ENCODE results near the gene RAD21L1. TPM values are rescaled to one million over a fixed set of nuclear protein-coding genes. Genes with fewer than 3 reads are reported as not detected.

The RAD21L1 gene
- polyA plus RNA-seq, 1 donor, result not detected

- DNase-seq, result no peak
These were observed 71.1 kb downstream of the RAD21L1 start for GRCh38 chr20:1296922-1297321.

GRCh38 chr20:1297486-1297885 lies 71.6 kb downstream of the RAD21L1 start:
- DNase-seq, result no peak

- no peak for DNase-seq
These were observed 72.3 kb downstream of the RAD21L1 start for GRCh38 chr20:1298166-1298565.

- no peak for DNase-seq
These were observed 73.2 kb downstream of the RAD21L1 start for GRCh38 chr20:1298888-1299511.

DNA sequence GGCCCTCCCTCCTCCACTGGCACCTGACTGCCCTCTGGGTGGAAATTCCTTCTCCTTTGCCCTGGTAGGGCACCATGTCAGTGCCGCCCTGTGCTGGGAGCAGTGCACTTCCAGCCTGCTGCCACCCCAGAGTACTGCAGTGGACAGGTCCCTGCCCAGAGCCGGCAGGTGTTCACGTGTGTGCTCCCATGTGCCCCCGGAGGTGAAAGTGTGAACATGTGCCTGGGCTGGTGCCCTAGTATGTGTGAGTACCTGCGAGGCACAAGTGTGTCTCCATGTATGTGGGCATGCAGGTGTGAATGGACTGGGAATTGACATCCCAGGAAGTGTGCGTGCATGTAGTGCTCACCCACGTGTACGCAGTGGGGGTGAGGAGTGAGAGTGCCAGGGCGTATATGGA lies 73.7 kb downstream of the RAD21L1 start:
- DNase-seq, result no peak

DNA sequence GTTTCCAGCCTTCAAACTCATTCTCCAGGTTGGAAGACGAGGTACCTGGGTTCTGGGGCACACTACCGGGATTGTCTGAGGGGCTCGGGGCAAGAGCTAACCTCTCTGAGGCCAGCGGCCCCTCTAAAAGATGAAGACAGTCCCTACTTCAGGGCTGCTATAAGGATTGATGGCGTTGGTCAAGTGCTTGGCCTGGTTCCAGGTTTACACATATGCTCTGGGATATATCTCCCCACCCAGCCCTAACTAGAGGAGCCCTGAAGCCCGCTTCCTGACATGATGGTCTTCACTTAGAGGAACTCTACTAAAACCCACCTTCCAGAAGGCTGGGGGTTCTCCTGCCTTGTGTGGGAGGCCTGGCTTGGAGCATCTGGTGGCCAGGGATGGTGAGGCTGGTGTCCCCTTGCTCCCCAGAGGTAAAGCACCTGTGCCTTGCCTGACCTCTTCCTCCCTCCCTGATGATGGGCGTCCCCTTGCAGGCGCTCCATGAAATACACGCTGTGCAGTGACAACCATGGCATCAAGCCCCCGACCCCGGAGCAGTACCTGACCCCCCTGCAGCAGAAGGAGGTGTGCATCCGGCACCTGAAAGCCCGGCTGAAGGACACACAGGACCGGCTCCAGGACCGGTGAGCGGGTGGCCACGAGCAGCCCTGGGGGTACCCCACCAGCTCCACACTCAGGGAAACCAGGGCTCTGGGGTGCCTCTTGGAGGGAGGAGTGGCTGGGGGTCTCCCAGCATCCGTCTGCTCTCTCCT lies 74.4 kb downstream of the RAD21L1 start:
- no peak for DNase-seq

- no peak for DNase-seq
These were observed 75.2 kb downstream of the RAD21L1 start for GRCh38 chr20:1301031-1301529.

DNA sequence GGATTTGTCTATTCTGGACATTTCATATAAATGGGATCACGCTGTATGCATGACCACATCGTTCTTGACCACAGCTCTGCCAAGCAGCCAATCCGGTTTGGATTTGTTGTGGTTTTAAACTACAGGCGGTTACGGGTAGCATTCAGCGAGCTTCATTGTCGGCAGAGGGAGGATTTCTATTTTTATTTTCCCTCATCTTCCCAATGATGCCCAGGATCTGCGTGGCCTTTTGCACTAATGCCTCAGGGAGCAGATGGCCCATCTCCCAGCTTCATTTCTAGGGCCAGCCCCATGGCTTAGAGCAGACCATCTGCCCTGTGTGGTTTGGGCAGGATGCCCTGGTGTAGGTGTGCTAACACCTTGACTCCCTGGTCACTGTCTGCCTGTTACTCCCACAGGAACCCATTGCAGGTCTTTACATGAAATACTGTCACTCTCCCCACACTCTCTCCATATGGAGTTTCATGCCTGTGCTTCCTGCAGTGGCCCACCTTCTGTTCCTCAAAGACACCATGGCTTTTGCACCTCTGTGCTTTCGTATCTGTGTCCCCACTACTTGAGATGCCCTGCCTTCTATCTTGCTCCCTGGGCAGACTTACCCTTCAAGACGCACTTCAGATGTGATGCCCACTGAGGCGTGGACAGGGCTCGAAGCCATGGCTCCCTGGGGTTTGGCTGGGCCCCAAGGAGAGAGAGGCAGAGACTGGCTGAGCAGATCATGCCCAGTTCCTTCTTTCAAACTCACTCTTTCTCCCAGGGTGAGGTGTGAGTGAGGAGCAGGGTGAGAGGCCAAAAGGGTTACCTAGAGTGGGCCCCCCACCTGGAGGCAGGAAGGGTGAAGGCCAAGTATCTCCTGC lies 77.1 kb downstream of the RAD21L1 start:
- no peak for DNase-seq

DNA sequence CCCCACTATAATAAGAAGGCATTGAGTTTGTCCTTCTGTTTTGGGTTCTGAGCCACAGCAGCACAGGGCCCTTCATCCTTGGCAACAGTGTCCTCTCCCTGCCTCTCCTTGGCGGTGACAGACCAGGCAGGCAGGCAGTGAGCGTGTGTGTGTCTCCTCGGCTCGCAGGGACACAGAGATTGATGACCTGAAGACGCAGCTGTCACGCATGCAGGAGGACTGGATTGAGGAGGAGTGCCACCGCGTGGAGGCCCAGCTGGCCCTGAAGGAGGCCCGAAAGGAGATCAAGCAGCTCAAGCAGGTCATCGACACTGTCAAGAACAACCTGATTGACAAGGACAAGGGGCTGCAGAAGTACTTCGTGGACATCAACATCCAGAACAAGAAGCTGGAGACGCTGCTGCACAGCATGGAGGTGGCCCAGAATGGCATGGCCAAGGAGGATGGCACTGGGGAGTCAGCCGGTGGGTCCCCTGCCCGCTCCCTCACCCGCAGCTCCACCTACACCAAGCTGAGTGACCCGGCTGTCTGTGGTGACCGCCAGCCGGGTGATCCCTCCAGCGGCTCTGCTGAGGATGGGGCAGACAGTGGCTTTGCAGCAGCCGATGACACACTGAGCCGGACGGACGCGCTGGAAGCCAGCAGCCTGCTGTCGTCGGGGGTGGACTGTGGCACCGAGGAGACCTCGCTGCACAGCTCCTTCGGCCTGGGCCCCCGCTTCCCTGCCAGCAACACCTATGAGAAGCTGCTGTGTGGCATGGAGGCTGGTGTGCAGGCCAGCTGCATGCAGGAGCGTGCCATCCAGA lies 79.1 kb downstream of the RAD21L1 start:
- DNase-seq, result no peak

Other genes starting within 250 kb of the RAD21L1 start
- 0.28 TPM for gene RSPO4, start 223.7 kb upstream of the RAD21L1 start, polyA plus RNA-seq (ENCODE audit: insufficient read length)
- gene PSMF1, start 107.4 kb upstream of the RAD21L1 start, polyA plus RNA-seq (ENCODE audit: insufficient read length), result 116 TPM
- 4.9 TPM for gene TMEM74B, start 41.1 kb upstream of the RAD21L1 start, polyA plus RNA-seq (ENCODE audit: insufficient read length)
- 0.36 TPM for gene C20orf202, start 22.6 kb upstream of the RAD21L1 start, polyA plus RNA-seq (ENCODE audit: insufficient read length)
- 9.3 TPM for gene SNPH, start 40.2 kb downstream of the RAD21L1 start, polyA plus RNA-seq (ENCODE audit: insufficient read length)
- 1.8 TPM for gene SDCBP2, start 103.1 kb downstream of the RAD21L1 start, polyA plus RNA-seq (ENCODE audit: insufficient read length)
- 257 TPM for gene FKBP1A, start 167.0 kb downstream of the RAD21L1 start, polyA plus RNA-seq (ENCODE audit: insufficient read length)
- gene NSFL1C, start 240.8 kb downstream of the RAD21L1 start, polyA plus RNA-seq (ENCODE audit: insufficient read length), result 75.3 TPM

Data from hindlimb muscle (tissue), 1 donor.